Mammary epithelial cell (primary cell): ENCODE measurements around the gene PCDH11X.
"Not testable (repeated sequence)": the region's sequence is repeated elsewhere in the genome, so short reads cannot be mapped to it uniquely, and the experiment has no call there.

Experiments used
- EZH2 ChIP-seq: IDR thresholded peaks from 2 replicates; pipeline ENCODE4 v1.6.1; 2012; ENCODE audit warnings: low read length, inconsistent platforms, borderline replicate concordance
- TF ChIP-seq, protein P1 (sequence below), 2 donors: IDR thresholded peaks in 1 of 2; conservative IDR thresholded peaks in 1 of 2; 2 replicates each; pipeline ENCODE4 v1.5.1; 2011 to 2012; ENCODE audit warnings: inconsistent platforms in 2 of 2, low read length in 2 of 2, mild to moderate bottlenecking in 2 of 2, control low read depth in 1 of 2, low read depth in 1 of 2; ENCODE audit not compliant: insufficient read depth in 1 of 2; ENCODE audit errors: extremely low read depth in 1 of 2

DNA sequence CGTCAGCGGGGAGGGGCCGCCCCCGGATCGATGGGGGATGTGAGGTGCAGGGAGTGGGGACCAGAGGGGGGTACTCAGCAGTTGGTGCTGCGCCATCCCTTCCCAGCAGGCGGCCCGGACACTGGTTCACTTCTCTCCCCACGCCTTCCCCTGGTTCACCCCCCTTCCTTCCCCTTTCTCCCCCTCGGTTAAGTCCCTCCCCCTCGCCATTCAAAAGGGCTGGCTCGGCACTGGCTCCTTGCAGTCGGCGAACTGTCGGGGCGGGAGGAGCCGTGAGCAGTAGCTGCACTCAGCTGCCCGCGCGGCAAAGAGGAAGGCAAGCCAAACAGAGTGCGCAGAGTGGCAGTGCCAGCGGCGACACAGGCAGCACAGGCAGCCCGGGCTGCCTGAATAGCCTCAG, at the start of gene PCDH11X:
- TF ChIP-seq, protein P1, sequence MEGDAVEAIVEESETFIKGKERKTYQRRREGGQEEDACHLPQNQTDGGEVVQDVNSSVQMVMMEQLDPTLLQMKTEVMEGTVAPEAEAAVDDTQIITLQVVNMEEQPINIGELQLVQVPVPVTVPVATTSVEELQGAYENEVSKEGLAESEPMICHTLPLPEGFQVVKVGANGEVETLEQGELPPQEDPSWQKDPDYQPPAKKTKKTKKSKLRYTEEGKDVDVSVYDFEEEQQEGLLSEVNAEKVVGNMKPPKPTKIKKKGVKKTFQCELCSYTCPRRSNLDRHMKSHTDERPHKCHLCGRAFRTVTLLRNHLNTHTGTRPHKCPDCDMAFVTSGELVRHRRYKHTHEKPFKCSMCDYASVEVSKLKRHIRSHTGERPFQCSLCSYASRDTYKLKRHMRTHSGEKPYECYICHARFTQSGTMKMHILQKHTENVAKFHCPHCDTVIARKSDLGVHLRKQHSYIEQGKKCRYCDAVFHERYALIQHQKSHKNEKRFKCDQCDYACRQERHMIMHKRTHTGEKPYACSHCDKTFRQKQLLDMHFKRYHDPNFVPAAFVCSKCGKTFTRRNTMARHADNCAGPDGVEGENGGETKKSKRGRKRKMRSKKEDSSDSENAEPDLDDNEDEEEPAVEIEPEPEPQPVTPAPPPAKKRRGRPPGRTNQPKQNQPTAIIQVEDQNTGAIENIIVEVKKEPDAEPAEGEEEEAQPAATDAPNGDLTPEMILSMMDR (conservative IDR thresholded peaks at IDR 0.05 in 1 of 2, IDR thresholded peaks at IDR 0.05 in 1 of 2; ENCODE audit: extremely low read depth in 1 of 2, insufficient read depth in 1 of 2, low read depth in 1 of 2, low read length in 2 of 2): not testable (repeated sequence)
- not testable (repeated sequence) for TF ChIP-seq EZH2
